RWPE2 (cell line): ENCODE results near the gene ANK2.

ENCODE experiments used
- ATAC-seq: fragments of 200-7000 bp; cut with Tn5 transposase; 3 replicates; pipeline ENCODE4 v1.9.1; 2021; ENCODE audit warnings: low read depth
- DNase-seq: peaks from one replicate; pipeline ENCODE4 v3.0.0-alpha.2; 2020; ENCODE audit warnings: low spot score
- H3K27ac ChIP-seq: fragments of 450-650 bp; 2 replicates; pipeline ENCODE4 v1.5.1; 2017; ENCODE audit warnings: mild to moderate bottlenecking; ENCODE audit not compliant: poor library complexity, severe bottlenecking
- H3K27me3 ChIP-seq: fragments of 250-450 bp; sonication (Bioruptor Pico); 2 replicates; pipeline ENCODE4 v1.5.1; 2021; ENCODE audit warnings: mild to moderate bottlenecking, moderate library complexity; ENCODE audit not compliant: insufficient read depth, poor library complexity, severe bottlenecking
- H3K36me3 ChIP-seq: fragments of 250-450 bp; sonication (Bioruptor Pico); 2 replicates; pipeline ENCODE4 v1.5.1; 2020; ENCODE audit warnings: low read depth, mild to moderate bottlenecking, moderate library complexity
- H3K4me1 ChIP-seq: fragments of 250-450 bp; sonication (Bioruptor Pico); 2 replicates; pipeline ENCODE4 v1.5.1; 2021; ENCODE audit warnings: mild to moderate bottlenecking, moderate library complexity; ENCODE audit not compliant: insufficient read depth, poor library complexity, severe bottlenecking
- H3K4me3 ChIP-seq: fragments of 250-450 bp; sonication (Bioruptor Pico); 2 replicates; pipeline ENCODE4 v1.5.1; 2021; ENCODE audit warnings: mild to moderate bottlenecking, moderate library complexity; ENCODE audit not compliant: severe bottlenecking
- H3K9me3 ChIP-seq: fragments of 250-450 bp; sonication (Bioruptor Pico); 2 replicates; pipeline ENCODE4 v1.5.1; 2021; ENCODE audit warnings: mild to moderate bottlenecking, moderate library complexity; ENCODE audit not compliant: severe bottlenecking
- TF ChIP-seq, protein P1 (sequence below): fragments of 450-650 bp; IDR thresholded peaks from one replicate; pipeline ENCODE4 v1.5.1; 2017; ENCODE audit warnings: mild to moderate bottlenecking, moderate library complexity; ENCODE audit not compliant: poor library complexity, severe bottlenecking

ANK2 gene

DNA sequence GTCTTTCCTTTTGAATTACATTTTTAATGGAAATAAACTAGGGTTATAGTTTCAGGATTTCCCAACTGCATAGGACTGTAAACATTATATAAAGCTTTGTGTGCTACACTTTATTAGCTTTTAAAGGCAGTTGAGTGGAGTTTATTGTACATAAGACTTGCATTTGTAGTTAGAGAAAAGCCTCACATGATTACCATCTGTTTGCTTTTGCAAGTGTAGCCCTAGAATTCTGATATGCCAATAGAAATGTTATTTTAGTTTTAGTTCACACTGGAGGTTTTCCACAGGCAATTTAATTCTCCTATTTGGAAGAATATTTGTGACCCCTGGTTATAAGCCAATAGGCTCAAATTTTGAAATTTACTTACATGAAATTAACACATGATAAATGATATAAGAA lies 41.3 kb upstream of the ANK2 start:
- TF ChIP-seq, protein P1, sequence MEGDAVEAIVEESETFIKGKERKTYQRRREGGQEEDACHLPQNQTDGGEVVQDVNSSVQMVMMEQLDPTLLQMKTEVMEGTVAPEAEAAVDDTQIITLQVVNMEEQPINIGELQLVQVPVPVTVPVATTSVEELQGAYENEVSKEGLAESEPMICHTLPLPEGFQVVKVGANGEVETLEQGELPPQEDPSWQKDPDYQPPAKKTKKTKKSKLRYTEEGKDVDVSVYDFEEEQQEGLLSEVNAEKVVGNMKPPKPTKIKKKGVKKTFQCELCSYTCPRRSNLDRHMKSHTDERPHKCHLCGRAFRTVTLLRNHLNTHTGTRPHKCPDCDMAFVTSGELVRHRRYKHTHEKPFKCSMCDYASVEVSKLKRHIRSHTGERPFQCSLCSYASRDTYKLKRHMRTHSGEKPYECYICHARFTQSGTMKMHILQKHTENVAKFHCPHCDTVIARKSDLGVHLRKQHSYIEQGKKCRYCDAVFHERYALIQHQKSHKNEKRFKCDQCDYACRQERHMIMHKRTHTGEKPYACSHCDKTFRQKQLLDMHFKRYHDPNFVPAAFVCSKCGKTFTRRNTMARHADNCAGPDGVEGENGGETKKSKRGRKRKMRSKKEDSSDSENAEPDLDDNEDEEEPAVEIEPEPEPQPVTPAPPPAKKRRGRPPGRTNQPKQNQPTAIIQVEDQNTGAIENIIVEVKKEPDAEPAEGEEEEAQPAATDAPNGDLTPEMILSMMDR: no peak
- ATAC-seq (no peak), DNase-seq (no peak)
- Histone ChIP-seq H3K4me3 (no peak overlapping the region), H3K27ac (no peak overlapping the region), H3K27me3 (no peaks in the 10 kb centered on the region), H3K4me1 (no peaks in the 10 kb centered on the region), H3K9me3 (no peaks in the 10 kb centered on the region), H3K36me3 (no peaks in the 10 kb centered on the region)

DNA sequence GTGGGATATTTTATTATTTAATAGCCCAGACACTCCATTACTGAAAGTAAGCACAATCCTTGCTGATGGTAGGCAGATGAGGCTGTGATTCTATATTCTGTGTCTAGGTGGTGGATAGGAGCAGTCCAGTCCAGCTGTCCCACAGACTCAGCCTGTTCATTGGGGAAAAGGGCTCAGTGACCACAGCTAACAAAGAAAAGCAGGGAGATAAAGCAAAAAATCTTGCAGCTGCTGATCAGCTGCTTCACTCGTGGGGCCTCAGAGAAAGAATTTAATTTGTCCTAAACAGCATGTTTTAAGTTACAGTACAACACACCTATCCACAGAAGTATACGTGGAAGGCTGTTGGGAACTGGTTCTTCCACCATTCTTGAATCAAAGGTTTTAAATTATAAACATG lies 40.7 kb upstream of the ANK2 start:
- TF ChIP-seq, protein P1: no peak
- H3K27ac ChIP-seq: no peak overlapping the region
- no peaks in the 10 kb centered on the region for H3K4me1 ChIP-seq
- ATAC-seq: no peak
- H3K9me3 ChIP-seq: no peaks in the 10 kb centered on the region
- no peaks in the 10 kb centered on the region for H3K27me3 ChIP-seq
- no peak for DNase-seq
- no peaks in the 10 kb centered on the region for H3K36me3 ChIP-seq
- no peak overlapping the region for H3K4me3 ChIP-seq

DNA sequence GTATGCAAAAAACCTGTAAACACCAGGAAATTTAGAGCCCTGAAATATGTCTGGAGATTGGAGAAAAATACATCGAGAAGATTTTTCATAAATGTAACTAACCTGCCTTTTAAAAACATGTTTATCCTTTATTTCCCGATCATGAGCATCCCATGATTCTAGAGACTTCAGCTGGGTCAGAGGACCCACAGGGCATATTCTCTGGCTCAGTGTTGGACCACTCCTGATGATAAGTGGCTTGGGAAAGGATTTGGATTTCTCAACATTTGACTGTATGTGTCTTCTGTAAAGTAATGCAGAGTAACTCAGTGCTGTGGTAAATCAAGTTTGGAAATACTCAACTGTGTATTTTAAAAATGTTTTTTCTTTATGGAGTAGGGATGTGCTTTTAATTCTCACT lies 40.0 kb upstream of the ANK2 start:
- TF ChIP-seq, protein P1: no peak
- Histone ChIP-seq H3K4me1 (no peaks in the 10 kb centered on the region), H3K9me3 (no peaks in the 10 kb centered on the region), H3K4me3 (no peak overlapping the region), H3K36me3 (no peaks in the 10 kb centered on the region), H3K27me3 (no peaks in the 10 kb centered on the region), H3K27ac (no peak overlapping the region)
- no peak for DNase-seq
- ATAC-seq: no peak

DNA sequence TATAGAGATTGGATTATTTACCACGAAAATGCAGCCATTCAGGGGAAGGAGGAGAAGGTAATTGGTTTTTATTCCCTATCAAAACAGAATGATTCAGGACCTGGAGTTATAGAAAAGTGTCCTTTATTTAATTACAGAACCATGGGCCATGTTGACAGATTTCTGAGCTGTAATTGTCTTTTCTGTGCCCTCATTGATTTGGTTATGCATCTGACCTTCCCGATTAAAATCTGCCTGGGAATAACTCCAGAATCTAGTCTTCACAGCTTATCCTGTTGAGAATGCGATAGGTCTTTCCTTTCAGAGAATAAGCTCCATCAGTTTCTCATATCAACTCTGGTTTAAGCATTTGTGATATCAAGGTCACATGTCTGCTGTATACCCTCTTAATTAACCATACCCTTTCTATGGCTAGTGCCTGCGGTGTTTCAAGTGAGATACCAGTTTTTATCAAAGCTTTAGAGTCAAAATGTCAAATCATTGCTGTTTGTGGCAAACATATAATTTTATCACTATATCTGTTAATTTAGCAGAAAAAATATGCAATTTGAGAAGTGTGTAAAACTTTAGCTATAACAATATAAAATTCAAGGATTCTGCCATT lies 37.2 kb upstream of the ANK2 start:
- no peaks in the 10 kb centered on the region for H3K9me3 ChIP-seq
- H3K27me3 ChIP-seq: no peaks in the 10 kb centered on the region
- ATAC-seq (no peak), DNase-seq (no peak)
- no peaks in the 10 kb centered on the region for H3K36me3 ChIP-seq
- TF ChIP-seq, protein P1: no peak
- no peaks in the 10 kb centered on the region for H3K4me1 ChIP-seq
- no peak overlapping the region for H3K4me3 ChIP-seq
- no peak overlapping the region for H3K27ac ChIP-seq

DNA sequence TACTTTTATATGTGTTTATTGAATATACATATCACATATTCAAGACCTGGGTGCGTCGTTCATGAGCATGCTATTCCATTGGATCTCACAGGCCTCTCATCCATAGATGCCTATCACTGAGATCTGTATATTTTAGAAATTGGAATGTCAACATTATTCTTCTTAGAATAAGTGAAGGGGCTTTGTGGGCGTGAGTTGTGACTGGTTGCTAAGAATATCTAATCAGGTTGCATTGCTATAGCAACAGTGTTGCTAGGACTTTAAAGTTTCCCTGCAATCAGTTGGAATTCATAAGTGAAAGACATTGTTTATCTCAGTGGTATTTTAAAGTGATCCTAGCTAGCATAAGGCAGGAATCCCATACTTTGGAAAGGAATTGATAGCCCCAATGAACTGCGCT lies 36.7 kb upstream of the ANK2 start:
- TF ChIP-seq, protein P1: no peak
- H3K36me3 ChIP-seq: no peaks in the 10 kb centered on the region
- no peak overlapping the region for H3K27ac ChIP-seq
- no peak for ATAC-seq
- H3K9me3 ChIP-seq: no peaks in the 10 kb centered on the region
- H3K4me3 ChIP-seq: no peak overlapping the region
- no peaks in the 10 kb centered on the region for H3K4me1 ChIP-seq
- no peaks in the 10 kb centered on the region for H3K27me3 ChIP-seq
- no peak for DNase-seq
